NCI-H510A (cell line): ENCODE measurements around the gene SAXO2.
"Not testable (repeated sequence)": the region's sequence is repeated elsewhere in the genome, so short reads cannot be mapped to it uniquely, and the experiment has no call there.

ENCODE experiments used
- DNase-seq: peaks from one replicate; lab custom pipeline; 2025; lab: John Stamatoyannopoulos, UW

Gene SAXO2

GRCh38 chr15:82313951-82314768 is 51.5 kb downstream of the SAXO2 start:
- not testable (repeated sequence) for DNase-seq

- no peak for DNase-seq
Measured at GRCh38 chr15:82314769-82315518, 52.3 kb downstream of the SAXO2 start.

DNA sequence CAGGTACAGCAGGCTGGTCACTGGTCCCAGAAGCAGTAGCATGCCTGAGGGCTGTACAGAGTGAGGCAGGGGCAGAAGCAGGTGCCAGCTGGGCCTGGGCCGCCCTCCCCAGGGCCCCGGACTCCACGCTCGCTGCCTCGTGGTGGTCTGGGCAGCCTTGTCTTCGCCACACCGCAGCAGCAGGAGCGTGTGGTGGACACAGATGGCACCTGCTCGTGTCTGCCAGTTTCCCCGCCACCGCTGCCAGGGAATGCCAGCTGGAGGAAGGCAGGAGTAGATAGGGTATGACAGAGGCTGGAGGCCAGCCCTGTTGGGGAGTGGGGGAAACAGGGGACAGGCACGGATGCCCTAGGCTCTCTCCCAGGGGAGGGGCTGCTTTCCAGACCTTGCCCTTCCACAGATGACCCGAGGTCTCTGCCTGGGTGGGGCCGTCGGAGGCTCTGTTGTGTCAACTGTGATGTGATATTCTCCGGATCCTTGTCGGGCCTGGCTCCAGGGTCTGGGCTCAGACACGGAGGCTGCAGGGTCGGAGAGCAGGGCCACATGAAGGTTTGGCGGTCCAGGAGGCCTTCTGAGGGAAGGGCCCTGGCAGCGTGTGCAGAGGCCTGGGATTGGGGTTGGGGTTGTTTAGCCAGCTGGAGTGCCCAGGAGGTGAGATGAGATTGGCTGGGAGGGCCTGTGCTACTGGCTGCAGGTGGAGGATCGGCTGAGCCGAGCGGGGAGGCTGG is 53.1 kb downstream of the SAXO2 start:
- DNase-seq = no peak

DNA sequence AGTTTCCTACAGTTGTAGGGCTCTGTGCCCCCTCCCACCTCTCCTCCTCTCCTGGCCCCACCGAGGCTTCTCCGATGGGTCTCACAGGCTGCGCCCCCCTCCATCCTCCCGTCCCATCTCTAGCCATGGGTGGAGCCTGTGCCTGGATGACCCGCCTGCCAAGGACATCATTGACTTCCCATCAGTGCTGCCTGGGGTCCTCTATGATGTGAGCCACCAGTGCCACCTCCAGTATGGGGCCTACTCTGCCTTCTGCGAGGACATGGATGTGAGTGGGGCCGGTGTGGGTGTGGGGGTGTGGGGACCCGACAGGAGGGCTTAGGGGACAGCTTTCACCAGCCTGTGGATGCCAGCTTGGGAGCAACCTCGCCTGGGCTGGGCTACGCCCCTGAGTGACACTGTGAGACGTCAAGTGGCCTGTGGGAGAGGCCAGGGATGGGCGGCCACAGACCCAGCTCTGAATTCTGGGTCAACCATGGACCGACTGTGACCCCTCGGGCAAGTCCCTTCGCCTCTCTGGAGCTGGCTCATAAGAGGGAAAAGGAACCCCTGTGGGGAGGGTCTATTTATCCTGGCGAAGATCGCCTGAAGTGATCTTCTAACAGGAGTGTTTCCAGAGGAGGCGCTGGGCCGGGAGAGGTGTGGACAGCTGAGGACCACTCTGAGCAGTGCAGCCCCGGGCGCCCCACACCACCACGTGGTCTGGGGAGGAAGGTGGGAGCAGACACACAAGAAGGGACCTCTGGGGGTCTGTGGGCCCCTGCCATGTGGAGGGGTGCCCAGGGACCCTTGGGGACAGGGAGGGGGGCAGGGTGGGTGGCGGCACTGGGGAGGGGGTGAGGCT is 53.9 kb downstream of the SAXO2 start:
- DNase-seq = not testable (repeated sequence)

DNA sequence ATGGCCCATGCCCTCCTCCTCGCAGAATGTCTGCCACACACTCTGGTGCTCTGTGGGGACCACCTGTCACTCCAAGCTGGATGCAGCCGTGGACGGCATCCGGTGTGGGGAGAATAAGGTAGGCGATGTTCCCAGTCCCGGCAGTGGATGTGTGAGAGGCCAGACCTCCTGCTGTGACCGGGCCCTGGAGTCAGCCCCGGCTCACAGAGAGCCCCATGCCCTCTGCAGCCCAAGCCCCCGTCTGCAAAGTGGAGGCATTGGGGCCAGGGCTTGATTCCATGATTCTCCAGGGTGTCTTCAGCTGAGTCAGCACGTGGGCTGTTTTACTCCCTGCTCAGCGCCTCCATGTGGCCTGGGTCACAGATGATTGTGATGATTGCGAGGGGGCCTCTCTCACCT is 54.5 kb downstream of the SAXO2 start:
- no peak for DNase-seq

DNA sequence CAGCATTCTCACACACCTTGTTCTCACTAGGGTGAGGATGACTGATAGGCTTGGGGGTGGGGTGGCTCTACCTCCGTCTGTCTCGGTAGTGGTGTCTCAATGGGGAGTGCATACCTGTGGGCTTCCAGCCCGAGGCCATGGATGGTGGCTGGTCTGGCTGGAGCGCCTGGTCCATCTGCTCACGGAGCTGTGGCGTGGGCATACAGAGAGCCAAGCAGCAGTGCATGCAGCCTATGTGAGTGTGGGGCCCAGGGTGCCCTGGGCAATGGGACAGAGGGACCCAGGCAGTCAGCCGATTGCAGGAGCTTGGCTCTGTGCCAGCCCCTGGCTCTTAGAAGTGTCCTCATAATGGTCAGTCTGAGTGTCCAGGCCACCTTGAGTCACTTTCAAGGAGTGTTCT is 54.9 kb downstream of the SAXO2 start:
- DNase-seq = not testable (repeated sequence)

DNA sequence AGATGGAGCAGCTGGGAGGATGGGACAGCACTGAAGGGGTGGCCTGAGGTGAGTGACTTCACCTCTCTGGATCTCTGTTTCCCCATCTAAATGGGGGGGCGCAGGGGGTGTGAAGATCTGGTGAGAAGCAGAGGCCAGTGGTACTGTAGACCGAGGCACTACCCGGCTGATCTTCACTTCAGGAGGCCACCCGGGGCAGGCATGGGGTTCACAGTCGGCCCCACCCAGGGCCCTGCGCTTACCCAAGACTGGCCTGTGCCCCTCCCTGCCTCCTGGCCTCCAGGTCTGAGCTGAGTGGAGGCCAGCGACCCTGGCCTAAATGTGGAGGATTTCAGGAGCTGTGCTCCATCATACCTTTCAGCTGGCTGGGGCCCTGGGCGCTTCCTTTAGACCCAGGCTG is 55.7 kb downstream of the SAXO2 start:
- not testable (repeated sequence) for DNase-seq

DNA sequence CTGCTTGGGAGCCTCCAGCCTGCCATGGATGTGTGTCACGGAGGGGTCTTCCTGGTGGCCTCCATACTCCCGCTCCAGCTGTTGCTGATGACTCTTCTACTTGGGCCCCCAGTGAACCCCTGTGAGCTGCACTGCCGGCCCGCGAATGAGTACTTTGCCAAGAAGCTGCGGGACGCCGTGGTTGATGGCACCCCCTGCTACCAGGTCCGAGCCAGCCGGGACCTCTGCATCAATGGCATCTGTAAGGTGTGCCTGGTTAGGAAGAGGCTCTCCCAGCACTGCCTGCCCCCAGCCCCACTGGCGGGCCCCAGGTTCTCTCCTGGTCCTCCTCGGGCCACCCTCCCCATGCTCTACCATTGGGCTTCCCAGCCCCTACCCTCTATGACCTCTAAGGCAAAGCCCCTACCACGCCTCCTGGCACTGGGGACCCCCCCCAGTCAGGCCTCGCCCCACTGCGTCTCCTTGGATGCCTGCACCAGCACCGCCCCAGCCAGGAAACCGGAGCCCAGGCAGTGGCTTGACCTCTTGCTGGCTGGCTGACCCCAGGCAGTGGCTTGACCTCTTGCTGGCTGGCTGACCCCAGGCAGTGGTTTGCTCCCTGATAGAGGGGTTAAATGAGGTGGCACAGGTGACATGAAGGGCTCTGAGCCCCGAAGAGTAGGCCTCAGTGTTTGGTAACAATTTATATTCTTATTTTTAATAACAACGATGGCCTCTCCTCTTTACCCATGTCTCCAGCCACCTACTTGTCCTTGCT is 57.1 kb downstream of the SAXO2 start:
- DNase-seq = not testable (repeated sequence)

GRCh38 chr15:82320861-82321260 is 58.2 kb downstream of the SAXO2 start:
- not testable (repeated sequence) for DNase-seq

- not testable (repeated sequence) for DNase-seq
Measured at GRCh38 chr15:82322488-82322887, 59.9 kb downstream of the SAXO2 start.

- DNase-seq = not testable (repeated sequence)
Measured at GRCh38 chr15:82324831-82325230, 62.2 kb downstream of the SAXO2 start.

GRCh38 chr15:82325646-82326045 is 63.0 kb downstream of the SAXO2 start:
- not testable (repeated sequence) for DNase-seq

GRCh38 chr15:82326896-82327295 is 64.3 kb downstream of the SAXO2 start:
- DNase-seq = not testable (repeated sequence)

GRCh38 chr15:82327372-82327771 is 64.8 kb downstream of the SAXO2 start:
- DNase-seq = not testable (repeated sequence)

DNA sequence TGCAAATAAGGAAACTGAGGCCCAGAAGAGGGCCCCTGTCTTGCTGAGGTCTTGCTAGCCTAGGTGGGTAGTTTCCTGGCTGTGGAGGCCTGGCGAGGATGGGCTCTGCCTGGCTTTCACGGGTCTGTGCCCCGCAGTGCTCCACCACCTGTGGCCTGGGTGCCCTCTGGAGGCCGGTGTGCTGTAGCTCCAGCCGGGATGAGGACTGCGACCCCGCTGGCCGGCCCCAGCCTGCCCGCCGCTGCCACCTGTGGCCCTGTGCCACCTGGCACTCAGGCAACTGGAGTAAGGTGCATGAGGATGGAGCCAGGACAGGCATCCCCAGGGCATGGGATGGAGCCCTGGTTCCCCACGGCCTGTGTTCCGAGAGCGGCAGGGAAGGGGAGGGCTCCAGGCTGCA is 66.4 kb downstream of the SAXO2 start:
- DNase-seq = not testable (repeated sequence)

GRCh38 chr15:82330921-82331320 is 68.3 kb downstream of the SAXO2 start:
- not testable (repeated sequence) for DNase-seq

DNA sequence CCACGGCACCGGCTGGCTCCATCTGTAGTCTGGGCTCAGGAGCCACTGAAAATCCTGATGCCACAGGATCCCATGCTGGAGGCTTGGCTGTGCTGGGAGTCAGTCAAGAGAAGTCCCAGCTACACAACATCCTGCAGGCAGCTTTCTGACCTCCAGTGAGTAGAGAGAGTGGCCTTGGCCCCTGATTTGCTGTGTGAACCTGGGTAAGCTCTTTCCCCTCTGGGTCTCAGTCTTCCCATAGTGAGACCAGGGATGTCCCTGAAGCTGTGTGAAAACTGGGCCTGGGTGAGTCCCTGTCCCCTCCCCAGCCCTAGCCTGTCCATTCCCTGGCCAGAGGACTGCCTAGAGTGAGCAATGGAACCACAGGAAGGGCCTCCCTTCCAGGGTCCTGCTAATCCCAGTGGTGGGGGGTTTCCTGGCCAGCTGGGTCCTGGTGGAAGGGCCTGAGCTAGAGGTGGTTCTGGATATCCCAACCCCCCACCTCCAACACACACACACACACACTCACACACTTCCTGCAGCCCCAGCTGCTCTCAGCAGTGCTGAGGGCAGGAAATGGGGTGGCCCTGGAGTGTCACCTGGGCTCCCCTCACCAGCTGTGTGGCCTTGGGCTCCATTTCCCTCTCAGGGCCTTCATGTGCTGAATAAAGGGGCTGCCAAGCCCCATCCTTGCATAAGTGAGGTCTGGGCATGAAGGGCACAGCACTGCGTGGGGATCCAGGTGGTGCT is 69.1 kb downstream of the SAXO2 start:
- DNase-seq = not testable (repeated sequence)

DNA sequence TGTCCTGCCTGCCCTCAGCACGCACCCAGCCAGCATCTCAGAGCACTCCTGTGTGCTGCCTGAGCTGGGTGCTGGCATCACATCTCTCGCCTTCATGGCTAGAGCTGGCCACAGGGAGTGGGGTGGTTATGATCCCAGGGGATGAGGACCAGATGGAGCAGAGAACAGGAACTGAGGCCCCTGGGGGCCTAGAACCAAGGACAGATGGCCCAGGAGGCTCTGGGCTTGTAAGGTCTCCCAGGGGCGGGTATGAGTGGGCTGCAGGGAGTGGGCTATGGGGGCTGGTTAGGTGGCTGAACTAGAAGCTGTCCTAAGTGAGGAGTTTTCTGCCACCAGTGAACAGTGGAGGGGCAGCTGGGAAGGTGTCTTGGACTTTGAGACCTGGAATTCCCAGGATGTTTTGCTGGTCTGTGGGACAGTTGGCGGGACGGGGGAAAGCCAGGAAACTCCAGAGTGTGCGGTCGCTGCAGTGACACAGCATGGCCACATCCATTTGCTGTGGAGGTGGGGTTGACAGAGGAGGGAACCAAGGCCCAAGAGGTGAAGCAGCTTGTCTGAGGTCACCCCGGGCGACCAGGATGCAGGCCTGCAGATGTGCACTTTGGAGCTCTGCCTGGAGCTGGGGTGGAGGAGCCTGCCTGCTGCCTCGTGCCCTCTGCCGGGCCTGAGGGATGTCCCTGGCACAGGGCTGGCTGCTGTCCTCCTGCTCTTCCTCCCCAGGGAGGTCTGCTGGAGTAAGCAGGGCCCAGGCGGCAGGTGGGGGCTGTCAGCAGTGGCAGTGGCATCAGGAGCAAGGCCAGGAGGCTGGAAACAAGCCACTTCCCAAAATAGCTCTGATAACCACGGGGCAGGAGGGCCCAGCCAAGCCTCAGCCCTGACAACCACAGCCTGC is 70.3 kb downstream of the SAXO2 start:
- DNase-seq = not testable (repeated sequence)
